Measurements from ENCODE around the gene FMNL2. TPM values are rescaled to one million over a fixed set of nuclear protein-coding genes. Genes with fewer than 3 reads are reported as not detected.
A peak's percentile ranks its signal among the peaks of the same experiment; 100 is the strongest.

FMNL2 gene
- total and polyA plus RNA-seq, 10 donors = 8.8 to 59.3 (median 33.5) TPM

DNA sequence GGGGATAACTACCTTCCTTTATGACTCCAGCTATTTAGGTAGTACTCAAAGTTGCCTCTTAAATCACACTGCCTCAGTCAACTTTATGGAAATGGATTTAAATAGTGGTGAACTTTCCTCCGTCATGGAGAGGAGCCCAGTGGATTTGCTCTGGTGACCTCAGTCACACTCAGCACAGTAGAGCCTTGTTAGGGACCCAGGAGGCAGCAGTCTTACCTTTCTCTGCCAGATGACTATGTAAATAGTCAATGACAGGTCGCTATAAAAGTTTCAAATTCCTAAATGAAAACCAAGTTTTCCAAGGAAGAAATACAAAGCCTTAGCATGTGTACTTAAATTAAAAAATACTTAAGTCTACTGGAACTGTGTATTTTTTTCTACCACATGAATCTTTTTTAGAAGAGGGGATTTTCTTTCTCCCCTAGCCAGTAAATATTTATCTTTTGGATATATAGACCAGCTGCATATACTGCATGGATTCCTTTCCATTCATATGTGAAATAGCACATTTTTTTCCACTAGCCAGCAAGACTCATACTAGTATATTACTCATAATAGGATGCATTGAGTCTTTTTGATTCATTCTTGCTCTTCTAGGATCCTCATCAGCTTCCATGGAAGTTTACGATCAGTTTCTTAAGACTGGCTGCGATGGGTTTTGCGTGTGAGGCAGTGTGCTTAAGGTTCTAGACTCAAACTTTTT lies 147.1 kb downstream of the FMNL2 start:
- Histone ChIP-seq H3K27me3 (replicated peaks in 1 of 7) (no peaks in the 10 kb centered on the region), H3K36me3 (no peaks in the 10 kb centered on the region), H3K4me1 (peaks cover 0 to 17% (median 9%) of the 10 kb centered on the region in 6 donors), H3K27ac (no peak overlapping the region), H3K9me3 (no peaks in the 10 kb centered on the region), H3K4me3 (no peak overlapping the region)
- no peak for DNase-seq
- WGBS, 5 donors = 90 to 95% (median 92%) methylated on average over 5 of the region's 5 CpGs
- intact Hi-C loops (cut with DNase I; ENCODE audit: low total_unique reads) = no loop called here
- TF ChIP-seq, protein P1, sequence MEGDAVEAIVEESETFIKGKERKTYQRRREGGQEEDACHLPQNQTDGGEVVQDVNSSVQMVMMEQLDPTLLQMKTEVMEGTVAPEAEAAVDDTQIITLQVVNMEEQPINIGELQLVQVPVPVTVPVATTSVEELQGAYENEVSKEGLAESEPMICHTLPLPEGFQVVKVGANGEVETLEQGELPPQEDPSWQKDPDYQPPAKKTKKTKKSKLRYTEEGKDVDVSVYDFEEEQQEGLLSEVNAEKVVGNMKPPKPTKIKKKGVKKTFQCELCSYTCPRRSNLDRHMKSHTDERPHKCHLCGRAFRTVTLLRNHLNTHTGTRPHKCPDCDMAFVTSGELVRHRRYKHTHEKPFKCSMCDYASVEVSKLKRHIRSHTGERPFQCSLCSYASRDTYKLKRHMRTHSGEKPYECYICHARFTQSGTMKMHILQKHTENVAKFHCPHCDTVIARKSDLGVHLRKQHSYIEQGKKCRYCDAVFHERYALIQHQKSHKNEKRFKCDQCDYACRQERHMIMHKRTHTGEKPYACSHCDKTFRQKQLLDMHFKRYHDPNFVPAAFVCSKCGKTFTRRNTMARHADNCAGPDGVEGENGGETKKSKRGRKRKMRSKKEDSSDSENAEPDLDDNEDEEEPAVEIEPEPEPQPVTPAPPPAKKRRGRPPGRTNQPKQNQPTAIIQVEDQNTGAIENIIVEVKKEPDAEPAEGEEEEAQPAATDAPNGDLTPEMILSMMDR (IDR thresholded peaks at IDR 0.05 in 8 of 11, conservative IDR thresholded peaks at IDR 0.05 in 3 of 11) = no peak
- TF ChIP-seq POLR2A (IDR thresholded peaks at IDR 0.05) (no peak), POLR2AphosphoS5 (IDR thresholded peaks at IDR 0.05) (no peak)

DNA sequence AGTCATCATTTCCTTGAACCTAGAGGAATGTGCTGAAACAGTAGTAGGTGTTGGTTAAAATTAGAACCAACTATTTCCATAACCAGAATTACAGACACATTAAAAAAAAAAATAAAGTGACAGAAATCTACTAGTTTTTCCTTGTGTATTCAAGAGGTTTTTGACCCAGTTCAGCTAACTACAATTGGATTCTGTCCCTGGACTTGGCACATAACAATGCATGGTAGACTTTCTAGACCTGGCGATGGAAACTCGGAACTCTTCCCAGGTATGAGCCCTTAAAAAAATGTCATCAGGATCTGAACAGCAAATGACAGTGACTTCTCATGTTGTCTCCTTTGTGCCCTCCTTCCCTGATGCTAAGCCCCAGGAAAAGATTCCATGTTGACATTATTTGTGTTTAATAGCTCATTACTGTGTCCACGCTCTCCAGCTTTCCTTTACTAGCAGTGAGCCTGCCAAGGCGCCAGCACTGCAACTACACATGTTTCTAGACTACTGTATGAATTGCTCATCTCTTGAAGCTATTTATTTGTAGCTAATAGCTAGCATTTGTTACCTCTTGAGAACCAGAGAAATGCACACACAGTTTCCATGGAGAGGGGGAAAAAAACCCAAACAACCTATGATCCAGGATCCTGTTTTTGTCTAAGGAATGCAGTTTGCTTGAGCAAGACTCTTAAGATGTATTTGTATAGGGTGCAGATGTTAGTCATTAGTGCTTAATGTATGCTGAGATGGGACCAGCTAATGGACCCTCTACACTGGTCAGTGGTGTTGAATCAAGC lies 148.5 kb downstream of the FMNL2 start:
- intact Hi-C loops (cut with DNase I; ENCODE audit: low total_unique reads) = no loop called here
- TF ChIP-seq, protein P1 (IDR thresholded peaks at IDR 0.05 in 8 of 11, conservative IDR thresholded peaks at IDR 0.05 in 3 of 11) = no peak
- TF ChIP-seq POLR2A (IDR thresholded peaks at IDR 0.05) (no peak), POLR2AphosphoS5 (IDR thresholded peaks at IDR 0.05) (no peak)

DNA sequence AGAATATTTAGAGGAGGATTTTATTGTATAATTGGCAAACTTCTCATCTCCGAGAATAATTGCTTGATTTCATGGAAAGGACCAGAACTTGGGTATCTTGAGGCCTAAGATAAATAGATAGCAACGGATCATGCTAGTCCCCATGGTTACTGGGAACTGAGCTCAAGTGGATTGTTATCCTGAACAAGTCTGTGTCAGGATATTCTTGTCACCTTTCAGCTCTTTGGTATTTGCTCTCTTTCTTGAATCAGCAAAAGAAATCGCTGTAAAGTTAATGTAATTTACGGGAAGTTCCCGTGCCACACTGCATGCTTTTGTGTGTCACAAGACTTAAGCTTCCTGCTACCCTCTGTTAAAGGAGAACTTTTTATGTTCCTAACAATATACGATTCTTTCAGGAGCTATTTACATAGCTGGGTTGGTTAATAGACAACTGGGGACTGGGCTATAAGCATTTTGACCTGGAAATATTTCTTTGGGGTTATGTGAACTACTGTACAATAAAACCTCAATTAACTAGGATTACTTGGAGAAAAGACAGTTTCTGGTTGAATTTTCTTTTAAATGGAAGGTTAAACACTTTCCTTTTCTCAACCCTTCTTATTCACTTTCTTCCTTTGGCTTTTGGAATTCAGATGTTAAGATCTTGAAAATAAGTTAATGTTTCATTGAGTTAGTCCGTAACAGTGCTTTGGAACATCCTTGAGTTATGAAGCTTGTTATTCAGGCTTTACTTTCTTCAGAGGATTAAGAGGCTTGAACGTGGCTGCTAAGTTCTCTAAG lies 151.2 kb downstream of the FMNL2 start:
- intact Hi-C loops (cut with DNase I; ENCODE audit: low total_unique reads) = no loop called here
- 42 to 53% (median 48%) methylated on average over 8 of the region's 8 CpGs for WGBS, 5 donors
- H3K9me3 ChIP-seq = no peaks in the 10 kb centered on the region
- H3K4me1 ChIP-seq = peaks cover 0 to 31% (median 16%) of the 10 kb centered on the region in 6 donors
- no peak overlapping the region for H3K4me3 ChIP-seq
- H3K36me3 ChIP-seq = no peaks in the 10 kb centered on the region
- DNase-seq = no peak
- TF ChIP-seq POLR2A (IDR thresholded peaks at IDR 0.05) = no peak
- TF ChIP-seq POLR2AphosphoS5 (IDR thresholded peaks at IDR 0.05) = no peak
- TF ChIP-seq, protein P1 (IDR thresholded peaks at IDR 0.05 in 8 of 11, conservative IDR thresholded peaks at IDR 0.05 in 3 of 11) = no peak
- H3K27me3 ChIP-seq (replicated peaks in 1 of 7) = no peaks in the 10 kb centered on the region
- peak overlapping the region in 7 of 8 donors; percentile 46 to 62 (median 51) for H3K27ac ChIP-seq

More for the DNA sequence above, 148.5 kb downstream of the FMNL2 start:
- no peaks in the 10 kb centered on the region for H3K9me3 ChIP-seq
- no peak overlapping the region for H3K4me3 ChIP-seq
- peaks cover 0 to 20% (median 11%) of the 10 kb centered on the region in 6 donors for H3K4me1 ChIP-seq
- H3K27me3 ChIP-seq (replicated peaks in 1 of 7) = no peaks in the 10 kb centered on the region
- DNase-seq = no peak
- no peaks in the 10 kb centered on the region for H3K36me3 ChIP-seq
- H3K27ac ChIP-seq = no peak overlapping the region
- WGBS, 5 donors = 66 to 96% (median 84%) methylated on average over 4 of the region's 4 CpGs

Measured in spleen (tissue), 11 donors.